CD4-positive, alpha-beta T cell treated with Interleukin-15 for 1 hour (primary cell): ENCODE measurements around the gene RBM17.
"Not testable (repeated sequence)": the region's sequence is repeated elsewhere in the genome, so short reads cannot be mapped to it uniquely, and the experiment has no call there.

ENCODE experiments used
- DNase-seq: peaks from one replicate; pipeline ENCODE4 v3.0.0-alpha.2; 2020

RBM17 gene, protein sequence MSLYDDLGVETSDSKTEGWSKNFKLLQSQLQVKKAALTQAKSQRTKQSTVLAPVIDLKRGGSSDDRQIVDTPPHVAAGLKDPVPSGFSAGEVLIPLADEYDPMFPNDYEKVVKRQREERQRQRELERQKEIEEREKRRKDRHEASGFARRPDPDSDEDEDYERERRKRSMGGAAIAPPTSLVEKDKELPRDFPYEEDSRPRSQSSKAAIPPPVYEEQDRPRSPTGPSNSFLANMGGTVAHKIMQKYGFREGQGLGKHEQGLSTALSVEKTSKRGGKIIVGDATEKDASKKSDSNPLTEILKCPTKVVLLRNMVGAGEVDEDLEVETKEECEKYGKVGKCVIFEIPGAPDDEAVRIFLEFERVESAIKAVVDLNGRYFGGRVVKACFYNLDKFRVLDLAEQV

DNA sequence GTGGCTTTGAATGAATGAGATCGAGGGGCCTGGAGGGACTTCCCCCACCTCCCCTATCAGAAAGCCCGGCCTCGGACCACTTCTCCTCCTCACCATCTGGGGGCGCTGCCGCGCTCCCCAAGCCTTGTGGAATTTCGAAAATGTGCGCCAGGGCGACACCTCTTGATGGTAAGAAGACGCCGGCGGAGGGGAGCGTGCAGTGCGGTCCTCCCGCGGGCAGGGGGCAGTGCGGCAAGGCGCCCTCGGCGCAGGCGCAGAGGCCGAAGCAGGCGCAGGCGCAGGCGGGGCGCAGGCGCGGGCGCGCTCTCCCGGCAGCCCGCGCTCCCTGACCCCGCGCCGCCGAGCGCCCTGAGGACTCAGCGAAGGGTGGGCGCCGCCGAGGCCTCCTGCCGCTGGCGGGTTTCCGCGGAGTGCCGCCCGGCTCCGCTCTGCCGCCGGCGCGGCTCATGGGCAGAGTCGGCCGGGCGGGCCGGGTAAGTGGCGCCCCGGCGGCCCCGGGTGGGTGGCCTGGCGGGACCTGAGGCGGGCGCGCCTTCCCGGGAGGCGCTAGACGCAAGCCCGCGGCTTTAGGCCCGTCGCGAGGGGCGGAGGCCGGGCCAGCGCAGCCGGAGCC lies at the start of gene RBM17:
Gene RBM17 (plus strand): TSS at position 314 of the 613 bp plus-strand sequence. CDS start 8,032 bp downstream, outside the sequence.
- DNase-seq: peak; percentile 96

DNA sequence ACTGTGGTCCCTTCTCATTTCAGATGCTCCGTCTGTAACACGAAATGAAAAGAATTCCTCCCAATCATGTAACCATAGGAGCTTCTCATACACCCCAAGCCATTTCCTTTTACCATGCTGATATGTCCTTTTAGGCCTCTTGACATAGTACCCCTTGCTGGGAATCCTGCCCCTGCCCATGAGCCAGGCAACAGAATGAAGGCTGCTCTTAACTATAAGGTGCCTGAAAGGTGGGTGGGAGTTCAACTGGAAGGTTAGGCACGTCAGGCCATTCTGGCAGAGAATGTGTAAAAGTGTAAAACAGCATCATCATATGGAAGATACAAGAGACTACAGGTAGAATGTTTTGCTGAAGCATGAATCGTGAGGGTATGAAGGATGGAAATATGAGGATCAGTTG lies 49.1 kb upstream of the RBM17 start:
- DNase-seq: no peak

DNA sequence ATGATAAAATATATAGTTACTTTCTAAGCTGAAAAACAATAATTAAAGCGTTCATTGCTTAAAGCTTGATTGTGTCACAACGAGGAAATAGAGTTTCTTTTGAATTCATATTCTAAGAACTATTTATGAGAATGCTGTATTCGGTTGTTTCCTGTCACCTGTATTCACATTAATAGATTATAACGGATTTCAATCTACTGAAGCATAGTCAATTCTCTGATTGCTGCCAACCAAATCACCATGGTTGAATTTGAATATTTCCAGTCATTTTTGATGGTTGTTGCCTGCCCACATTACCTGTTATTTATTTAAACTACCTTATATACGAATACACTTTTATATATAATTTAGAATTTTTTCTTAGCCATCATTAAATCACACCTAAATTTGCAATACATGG lies 48.6 kb upstream of the RBM17 start:
- DNase-seq: no peak

DNA sequence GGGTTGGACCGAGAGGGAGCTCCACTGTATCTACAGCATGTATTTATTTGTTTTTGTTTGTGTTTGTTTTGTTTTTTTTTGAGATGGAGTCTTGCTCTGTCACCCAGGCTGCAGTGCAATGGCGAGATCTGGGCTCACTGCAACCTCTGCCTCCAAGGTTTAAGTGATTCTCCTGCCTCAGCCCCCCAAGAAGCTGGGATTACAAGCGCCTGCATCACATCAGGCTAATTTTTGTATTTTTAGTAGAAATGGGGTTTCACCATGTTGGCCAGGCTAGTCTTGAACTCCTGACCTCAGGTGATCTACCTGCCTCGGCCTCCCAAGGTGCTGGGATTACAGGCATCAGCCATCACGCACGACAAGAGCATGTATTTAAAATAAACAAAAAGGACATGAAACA lies 45.5 kb upstream of the RBM17 start:
- not testable (repeated sequence) for DNase-seq

DNA sequence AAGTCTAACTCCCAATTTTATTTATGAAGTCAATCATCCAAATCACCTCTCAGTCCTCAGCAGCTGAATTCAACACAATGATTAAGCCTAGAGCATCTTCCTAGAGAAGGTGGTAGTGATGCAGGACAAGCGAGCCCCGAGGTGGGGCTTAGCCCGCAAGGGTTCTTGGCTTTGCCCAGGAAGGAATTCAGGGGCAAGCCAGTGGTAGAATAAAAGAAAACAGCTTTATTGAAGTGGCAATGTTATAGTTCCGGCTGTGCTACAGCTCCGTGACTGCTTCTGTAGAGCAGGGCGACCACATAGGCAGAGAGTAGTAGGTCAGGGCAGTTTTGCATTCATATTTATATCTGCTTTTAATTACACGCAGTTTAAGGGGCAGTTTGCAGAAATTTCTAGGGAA lies 44.8 kb upstream of the RBM17 start:
- no peak for DNase-seq

DNA sequence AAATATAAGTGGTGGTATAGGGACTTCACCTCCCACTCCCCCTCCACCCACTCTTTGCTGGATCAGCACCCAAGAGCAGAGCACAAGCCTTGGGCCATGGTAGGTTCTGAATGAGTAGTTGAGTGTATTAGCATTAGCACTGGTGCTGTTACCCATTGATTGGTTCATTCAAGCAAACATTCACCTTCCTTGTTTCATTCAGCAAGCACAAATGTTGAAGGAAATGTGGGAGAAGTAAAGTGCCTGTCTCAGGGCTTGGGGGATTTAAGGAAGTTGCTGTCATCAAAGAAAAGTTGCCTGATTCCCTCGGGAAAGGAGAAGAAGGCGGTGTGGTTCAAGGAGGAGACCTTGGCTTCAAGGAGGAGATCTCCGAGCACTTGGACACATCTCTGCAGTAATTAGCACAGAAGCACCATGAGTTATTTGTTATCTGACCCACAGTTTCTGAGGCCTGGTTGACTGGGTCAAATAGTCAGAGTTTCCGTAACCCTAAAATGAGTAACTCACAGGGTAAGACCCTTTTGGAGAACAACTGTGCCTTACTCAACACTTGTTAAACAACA lies 44.0 kb upstream of the RBM17 start:
- no peak for DNase-seq

DNA sequence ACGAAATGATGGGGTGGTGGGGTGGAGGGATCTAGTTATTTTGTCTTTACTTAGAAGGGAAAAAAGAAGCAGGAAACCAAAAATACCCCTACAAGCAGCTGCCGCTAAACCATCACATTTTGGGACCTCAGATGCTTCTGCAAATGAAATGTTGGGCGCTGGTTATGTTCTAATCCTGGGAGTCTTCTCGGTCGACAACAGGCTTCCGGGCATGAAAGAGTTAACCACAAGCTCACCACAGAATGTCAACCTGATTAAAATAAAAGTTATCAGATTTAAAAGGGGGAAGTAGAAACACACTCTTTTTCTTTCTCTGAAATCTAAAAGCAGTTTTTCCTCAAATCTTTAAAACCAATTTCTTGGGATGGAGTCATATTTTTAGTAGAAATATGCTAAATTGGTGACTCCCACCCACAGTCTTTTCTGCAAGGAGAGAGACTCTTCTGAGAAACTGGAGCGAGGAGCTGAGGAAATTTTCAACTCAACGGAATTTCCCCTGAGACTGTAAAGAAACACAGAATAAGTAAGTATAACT lies 43.5 kb upstream of the RBM17 start:
- DNase-seq: no peak

DNA sequence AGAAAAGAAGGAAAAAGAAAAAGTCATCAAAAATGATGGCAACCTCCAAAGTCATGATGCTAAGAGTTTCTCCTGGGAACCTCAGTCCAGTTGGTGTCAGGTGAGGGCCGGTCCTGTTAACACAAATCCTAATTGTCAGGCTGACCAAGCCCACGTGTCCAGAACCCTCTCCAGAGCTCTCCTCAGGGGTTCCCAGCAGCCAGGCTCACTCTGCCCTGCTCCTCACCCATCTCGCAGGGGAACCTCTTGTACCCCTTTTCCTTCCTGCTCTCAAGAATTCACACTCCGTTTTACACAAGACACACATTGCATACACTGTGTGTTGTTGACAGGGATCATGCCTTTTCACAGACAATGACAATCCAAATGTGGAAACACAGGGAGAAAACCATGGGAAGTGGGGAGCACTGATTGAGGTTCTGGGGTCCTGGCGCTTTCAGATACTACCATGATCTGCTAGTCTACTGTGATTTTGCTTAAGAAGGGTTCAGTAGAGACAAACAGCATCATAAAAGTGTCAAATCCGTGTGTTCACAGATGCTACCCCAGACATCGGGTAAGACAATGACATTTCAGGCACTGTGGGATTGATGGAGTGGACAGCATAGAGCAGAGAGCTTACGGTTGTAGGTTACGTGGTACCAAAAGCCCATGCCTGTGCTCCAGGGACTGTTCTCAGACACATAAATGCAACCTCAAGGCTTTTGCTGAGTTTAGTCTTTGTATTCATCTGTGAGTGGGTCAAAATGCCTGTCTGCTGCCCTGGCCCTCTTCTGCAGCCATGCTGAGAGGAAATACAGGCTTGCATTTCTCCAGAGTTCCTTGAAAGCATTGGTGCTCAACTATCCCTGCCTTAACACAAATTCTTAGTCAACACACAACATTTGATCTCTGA lies 42.7 kb upstream of the RBM17 start:
- no peak for DNase-seq

DNA sequence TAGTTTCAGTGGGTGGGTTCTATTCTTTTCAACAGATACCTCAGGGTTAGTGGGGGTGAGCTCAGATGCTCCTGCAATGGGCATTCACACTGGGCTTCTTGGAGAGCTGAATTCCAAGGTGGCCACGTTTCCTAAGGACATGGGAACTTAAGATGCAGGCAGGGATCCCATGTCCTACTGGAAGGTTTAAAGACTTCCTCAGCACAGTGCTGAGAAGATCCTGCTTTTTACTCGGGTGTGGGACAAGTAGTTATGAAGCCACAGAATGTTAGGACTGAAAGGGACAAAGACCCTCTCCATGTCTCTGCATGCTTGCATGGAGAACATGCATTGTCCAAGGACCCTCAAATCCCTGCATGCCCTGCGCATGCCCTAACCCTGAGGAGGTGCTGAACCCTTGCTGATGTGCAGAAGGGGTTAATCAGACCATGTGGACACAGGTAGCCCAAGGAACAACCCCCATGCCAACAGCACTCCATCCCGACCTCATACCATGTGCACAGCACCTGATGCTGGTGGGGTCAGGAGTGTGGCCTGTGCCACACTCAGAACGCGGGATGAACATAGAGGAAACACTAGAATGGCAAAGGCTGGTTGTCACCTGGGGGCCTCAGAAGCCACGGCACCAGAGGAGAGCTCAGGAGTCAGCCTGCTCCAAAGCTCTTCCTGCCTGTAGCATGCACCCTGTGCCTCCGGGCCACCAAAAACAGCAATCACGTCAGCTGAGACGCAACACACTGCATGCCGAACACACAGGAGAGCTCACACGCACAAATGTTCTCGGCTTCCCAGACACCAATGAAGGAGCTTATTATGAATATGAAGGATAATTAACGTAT lies 41.8 kb upstream of the RBM17 start:
- no peak for DNase-seq

DNA sequence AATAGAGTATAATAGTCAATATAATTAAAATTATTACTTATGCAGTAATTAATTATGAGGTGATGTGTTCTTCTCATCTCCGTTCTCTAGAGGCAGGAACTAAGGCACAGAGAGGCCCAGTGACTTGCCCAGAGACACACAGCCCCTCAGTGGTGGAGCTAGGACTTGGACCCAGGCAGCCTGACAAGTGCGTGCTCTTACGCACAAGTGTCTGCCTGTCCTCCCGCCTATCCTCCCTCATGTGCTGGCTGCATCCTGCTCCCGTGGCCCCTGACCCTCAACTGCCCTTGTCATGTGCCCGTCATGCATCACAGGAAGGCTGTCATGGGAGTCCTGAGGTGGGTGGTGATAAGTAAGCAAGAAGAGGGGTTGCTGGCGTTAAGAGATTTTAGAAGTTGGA lies 41.0 kb upstream of the RBM17 start:
- DNase-seq: no peak

DNA sequence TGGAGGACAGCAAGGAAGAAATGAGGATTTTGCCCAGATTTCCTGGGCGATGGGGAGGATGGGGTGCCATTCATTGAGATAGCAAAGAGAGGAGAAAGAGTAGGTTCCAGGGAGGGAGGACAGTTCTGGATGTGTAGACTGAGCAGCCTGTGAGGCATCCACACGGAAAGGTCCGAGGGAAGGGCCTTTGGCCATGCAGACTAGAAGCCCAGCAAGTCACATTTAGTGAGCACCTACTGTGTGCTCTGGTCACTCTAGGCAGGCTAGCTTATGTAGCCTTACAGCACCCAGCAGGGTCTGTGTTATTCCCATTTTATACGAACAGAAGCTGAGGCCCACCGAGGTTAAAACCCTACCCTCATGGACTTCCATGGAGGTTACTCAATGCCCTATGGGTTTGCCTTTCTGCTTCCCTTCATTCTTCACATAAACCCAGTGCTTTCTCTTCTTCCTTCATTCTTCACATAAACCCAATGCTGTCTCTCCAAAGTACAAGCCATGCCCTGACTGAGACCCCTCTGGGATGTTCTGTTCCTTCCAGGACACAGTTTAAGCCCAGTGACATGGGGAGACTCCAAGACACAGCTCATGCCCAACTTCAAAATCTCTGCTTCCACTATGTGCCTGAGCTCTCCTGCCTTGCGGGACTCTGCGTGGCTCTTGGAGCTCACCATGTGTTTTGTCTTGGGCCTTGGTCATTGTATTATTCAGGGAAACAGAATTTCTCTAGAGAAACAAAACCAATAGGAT lies 40.4 kb upstream of the RBM17 start:
- DNase-seq: no peak

DNA sequence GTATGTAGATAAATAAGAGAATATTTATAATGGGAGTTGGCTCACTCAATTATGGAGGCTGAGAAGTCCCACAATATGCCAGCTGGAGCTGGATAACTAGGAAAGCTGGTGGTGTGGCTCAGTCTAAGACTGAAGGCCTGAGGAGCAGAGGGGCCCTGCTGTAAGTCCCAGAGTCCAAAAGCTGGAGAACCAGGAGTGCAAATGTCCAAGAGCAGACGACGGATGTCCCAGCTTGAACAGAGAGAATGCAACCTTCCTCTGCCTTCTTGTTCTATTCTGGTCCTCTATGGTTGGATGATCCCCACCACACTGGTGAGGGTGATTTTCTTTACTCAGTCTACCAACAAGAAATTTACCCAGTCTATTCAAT lies 39.8 kb upstream of the RBM17 start:
- DNase-seq: no peak

DNA sequence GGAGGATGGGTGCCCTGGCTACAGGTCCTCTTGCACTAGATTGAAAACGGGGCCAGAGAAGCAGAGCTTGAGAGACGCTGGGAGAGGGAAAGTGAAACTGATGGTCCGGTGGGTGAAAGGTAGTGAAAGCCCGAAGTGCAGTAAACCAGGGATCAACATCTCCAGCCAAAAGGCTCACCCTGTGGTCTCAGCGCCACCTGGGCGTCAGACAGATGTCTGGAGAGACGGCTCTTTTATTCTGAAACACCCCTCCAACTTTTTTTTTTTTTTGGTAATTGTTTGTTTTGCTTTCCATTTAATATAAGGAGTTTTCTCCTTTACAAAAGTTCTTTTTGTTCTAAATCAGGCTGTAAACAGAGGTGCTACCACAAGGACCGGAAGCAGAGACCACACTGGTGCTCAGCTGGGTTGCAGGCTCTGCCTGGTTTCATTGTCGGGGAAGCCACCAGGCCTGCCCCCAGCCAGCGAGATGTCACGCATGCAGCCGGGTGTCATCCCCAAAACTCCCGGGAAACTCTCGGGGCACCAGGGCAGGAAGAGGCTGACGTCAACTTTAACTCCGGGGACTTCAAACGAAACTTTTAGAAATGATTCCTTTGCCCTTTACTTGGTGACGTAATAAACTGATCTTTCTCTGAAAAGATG lies 37.9 kb upstream of the RBM17 start:
- DNase-seq: peak; percentile 97

DNA sequence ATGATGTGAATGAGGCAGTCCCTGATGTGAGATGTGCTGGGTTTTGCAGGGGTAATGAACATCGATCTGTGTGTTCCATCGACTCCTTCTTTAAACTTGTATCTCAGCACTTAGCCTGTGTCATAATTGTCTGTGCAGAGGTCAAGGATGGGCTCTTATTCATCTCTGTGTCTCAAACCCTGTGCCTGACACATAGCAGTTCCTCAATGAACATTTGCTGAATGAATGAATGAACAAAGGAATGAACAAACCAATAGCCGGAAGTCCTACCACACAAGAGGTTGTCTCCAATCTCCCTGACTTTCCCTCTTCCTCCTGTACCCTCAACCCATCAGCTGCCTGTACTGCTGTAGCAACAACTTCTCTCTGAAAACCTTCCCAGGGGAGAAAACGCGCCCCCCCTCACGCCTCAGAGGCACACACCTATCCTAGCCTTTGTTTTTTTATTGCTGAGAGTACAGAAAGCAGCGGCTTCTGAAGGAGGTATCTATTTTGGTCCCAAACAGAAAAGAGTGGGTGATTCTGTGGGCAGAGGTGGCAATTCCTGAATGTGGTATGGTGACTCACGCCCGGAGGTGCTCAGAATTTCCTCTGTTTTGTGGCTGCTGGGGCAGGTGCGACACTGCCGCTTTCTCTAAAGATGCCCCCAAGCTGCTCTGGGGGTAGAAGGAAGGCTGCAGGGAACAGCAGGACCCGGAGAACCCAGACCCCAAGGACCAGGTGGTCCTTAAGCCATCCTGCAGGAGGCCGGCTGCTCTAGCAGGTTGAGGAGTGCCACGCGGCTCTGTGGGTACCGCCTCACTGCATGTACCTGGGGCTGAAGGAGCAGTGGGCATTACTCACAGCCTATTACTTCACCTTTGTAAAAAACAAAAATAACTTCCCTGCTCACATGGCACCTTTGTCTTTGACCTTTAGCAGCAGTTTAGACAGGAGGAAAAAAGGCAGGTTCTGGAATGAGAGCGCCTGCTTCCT lies 36.3 kb upstream of the RBM17 start:
- peak; percentile 75 for DNase-seq

DNA sequence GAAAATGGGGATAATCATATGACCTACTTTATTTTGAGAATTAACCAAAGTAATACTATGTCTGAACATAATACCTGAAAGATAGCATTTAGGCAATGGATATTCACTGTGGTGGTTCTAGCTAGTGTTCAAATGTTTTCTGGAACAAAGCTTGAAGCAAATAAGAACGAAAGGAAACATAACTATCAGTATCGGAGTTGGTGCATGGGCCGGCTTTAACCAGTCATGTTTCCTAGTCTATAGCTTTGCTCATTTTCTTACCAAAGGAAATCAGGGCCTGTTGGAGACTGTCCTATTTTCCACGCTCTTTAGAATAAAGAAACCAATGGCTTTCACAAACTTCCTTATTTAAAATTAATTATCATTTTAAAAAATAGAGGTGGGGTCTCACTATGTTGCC lies 35.5 kb upstream of the RBM17 start:
- DNase-seq: no peak

DNA sequence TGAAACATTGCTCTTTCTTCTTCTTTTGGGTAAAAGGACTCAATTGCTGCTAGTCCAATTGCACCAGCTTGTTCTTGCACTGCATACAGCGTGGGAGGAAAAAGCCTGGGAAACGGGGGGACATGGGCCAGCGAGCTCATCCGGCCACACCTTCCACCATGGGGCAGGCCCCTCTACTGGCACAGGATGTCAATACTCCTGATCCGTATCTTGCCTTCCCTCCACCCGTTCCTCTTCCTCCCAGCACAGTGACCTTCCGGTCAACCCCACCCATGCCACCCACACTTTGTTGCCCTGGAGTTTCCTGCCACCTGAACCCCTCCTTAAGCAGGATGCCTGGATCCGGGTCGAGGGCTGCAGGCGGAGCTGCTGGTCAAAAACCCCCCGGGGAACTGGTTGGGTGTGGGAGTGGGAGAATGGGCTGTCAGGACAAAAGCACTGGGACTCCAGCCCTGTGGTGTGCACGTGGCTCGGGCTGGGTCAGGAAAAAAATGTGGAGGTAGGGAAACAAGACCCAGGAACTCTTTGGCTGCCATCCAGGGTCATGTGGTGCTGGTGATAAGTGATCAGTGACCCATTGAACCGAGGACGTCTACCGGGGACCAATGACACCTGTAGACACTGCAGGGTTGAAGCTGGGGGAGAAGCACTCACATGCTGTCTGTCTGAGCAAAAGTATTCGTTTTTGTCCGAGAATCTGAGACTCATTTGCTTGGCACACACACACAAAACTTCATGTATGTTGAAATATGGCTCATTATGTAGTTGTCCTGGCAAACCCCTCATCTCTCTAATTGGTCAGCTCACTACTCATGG lies 34.8 kb upstream of the RBM17 start:
- DNase-seq: no peak

DNA sequence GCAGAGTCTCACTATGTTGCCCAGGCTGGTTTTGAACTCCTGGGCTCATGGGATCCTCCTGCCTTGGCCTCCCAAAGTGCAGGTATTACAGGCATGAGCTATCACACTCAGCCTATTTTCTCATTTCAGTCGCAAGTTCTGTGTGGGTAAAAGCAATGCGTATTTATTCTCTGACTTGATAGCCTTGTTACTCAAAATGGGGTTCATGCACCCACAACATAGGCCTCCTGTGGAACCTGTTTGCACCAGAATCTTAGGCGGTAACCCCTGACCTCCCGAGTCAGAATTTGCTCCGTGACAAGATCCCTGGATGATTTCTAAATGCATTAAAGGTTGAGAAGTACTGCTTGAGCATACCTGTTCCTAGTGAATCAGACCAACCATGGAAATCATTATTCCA lies 34.0 kb upstream of the RBM17 start:
- no peak for DNase-seq

DNA sequence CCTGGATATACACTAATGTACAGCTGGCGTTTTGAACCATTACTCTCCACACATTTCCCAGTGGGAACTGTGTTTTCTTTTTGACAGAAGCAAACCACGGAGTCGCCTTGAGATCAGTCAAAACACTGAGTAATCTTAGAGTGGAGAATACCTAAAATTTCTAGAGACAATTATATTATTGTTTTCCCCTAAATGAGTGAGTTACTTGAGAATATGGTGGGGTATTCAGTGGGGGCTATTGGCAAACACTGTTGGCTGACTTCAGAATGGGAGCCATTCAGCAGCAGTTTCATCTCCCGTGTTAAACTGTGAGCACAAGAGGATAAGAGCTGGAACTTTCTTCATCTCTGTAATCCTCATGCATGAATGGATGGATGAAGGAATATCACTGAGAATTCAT lies 32.9 kb upstream of the RBM17 start:
- no peak for DNase-seq
